ENCODE results near the gene STAB2.

DNA sequence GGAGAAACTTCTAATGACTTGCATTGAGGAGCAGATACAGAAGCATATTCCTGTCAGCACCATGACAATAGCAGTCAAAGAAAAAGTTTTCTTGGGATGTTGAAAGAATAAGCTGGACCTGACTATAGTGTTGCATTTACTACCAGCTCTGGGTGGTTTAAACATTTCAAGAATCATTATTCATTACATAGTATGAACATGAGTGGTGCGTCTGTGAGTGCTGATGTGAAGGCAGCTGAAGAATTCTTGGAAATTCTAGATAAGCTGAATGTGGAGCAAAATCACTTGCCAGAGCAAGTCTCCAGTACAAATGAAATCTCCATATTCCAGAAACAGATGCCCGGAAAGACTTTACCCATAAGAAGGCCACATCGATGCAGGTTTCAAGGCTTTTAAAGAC lies 45.0 kb upstream of the STAB2 start:
- TF ChIP-seq POLR2A (IDR thresholded peaks at IDR 0.05) = no peak
- TF ChIP-seq CTCF (IDR thresholded peaks at IDR 0.05) = no peak

All from esophagus squamous epithelium (tissue), 4 donors.